22Rv1 (cell line): ENCODE data around the gene SH3BP4.

Experiments used
- ZFX ChIP-seq: fragments of 450-650 bp; IDR thresholded peaks from 2 replicates; pipeline ENCODE4 v1.6.1; 2017; ENCODE audit warnings: antibody characterized with exemption, borderline replicate concordance
- TF ChIP-seq, protein P1 (sequence below): fragments of 450-650 bp; IDR thresholded peaks from 2 replicates; pipeline ENCODE4 v1.5.1; 2017; ENCODE audit warnings: mild to moderate bottlenecking

DNA sequence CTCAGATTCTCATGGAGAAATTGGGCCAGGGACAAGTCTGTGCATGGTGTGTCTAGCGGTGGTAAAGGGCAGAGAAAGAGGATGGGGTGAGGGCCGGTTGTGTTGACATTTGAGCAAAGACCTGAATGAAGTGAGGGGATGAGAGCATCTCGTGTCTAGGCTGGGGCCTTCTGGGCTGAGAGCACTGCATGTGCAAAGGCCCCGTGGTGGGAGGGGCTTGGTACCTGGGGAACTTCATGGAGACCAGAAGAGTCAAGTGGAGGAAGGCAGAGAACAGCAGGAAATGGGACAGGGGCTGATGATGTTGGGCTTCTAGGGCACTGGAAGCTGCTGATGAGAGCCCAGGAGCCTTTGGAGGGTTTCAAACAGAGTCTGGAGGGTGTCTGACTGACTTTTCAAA is 76.8 kb downstream of the SH3BP4 start:
- TF ChIP-seq, protein P1, sequence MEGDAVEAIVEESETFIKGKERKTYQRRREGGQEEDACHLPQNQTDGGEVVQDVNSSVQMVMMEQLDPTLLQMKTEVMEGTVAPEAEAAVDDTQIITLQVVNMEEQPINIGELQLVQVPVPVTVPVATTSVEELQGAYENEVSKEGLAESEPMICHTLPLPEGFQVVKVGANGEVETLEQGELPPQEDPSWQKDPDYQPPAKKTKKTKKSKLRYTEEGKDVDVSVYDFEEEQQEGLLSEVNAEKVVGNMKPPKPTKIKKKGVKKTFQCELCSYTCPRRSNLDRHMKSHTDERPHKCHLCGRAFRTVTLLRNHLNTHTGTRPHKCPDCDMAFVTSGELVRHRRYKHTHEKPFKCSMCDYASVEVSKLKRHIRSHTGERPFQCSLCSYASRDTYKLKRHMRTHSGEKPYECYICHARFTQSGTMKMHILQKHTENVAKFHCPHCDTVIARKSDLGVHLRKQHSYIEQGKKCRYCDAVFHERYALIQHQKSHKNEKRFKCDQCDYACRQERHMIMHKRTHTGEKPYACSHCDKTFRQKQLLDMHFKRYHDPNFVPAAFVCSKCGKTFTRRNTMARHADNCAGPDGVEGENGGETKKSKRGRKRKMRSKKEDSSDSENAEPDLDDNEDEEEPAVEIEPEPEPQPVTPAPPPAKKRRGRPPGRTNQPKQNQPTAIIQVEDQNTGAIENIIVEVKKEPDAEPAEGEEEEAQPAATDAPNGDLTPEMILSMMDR = no peak
- TF ChIP-seq ZFX = no peak
